GM21526 (cell line): ENCODE results near the gene MRPS10.
"Not testable (repeated sequence)": the region's sequence is repeated elsewhere in the genome, so short reads cannot be mapped to it uniquely, and the experiment has no call there.

Experiments
- ATAC-seq: cut with Tn5 transposase; IDR thresholded peaks from one replicate; pipeline ENCODE4 v1.9.1; 2021; ENCODE audit warnings: moderate library complexity; ENCODE audit not compliant: unreplicated experiment, low FRiP score

MRPS10 gene

GRCh38 chr6:42182101-42182500 is 35.6 kb downstream of the MRPS10 start:
- ATAC-seq, result no peak

GRCh38 chr6:42179945-42180313 is 37.7 kb downstream of the MRPS10 start:
- no peak for ATAC-seq

- no peak for ATAC-seq
Measured at GRCh38 chr6:42179261-42179944, 38.3 kb downstream of the MRPS10 start.

GRCh38 chr6:42177514-42178364 is 39.9 kb downstream of the MRPS10 start:
- ATAC-seq, result no peak

- ATAC-seq, result no peak
Measured at GRCh38 chr6:42176981-42177380, 40.7 kb downstream of the MRPS10 start.

GRCh38 chr6:42175860-42176259 is 41.8 kb downstream of the MRPS10 start:
- ATAC-seq, result no peak

GRCh38 chr6:42173101-42173500 is 44.6 kb downstream of the MRPS10 start, which contains the start of gene GUCA1A:
Gene GUCA1A, plus strand, starts transcription at chr6:42173364. Its CDS starts 250 bp downstream, at chr6:42173614.
- no peak for ATAC-seq

- no peak for ATAC-seq
Measured at GRCh38 chr6:42171813-42172581, 45.7 kb downstream of the MRPS10 start.

GRCh38 chr6:42169780-42170179 is 47.9 kb downstream of the MRPS10 start:
- not testable (repeated sequence) for ATAC-seq

- no peak for ATAC-seq
Measured at GRCh38 chr6:42168650-42169049, 49.0 kb downstream of the MRPS10 start.

GRCh38 chr6:42166444-42167141 is 51.1 kb downstream of the MRPS10 start:
- no peak for ATAC-seq

GRCh38 chr6:42165016-42165415 is 52.6 kb downstream of the MRPS10 start:
- no peak for ATAC-seq

- no peak for ATAC-seq
Measured at GRCh38 chr6:42163981-42164380, 53.7 kb downstream of the MRPS10 start.

- ATAC-seq, result no peak
Measured at GRCh38 chr6:42162812-42163211, 54.8 kb downstream of the MRPS10 start.

- ATAC-seq, result no peak
Measured at GRCh38 chr6:42162384-42162783, 55.3 kb downstream of the MRPS10 start.

GRCh38 chr6:42159431-42160024 is 58.1 kb downstream of the MRPS10 start:
- no peak for ATAC-seq

- ATAC-seq, result no peak
Measured at GRCh38 chr6:42158631-42159030, 59.0 kb downstream of the MRPS10 start.

- no peak for ATAC-seq
Measured at GRCh38 chr6:42158011-42158410, 59.6 kb downstream of the MRPS10 start.
